ENCODE measurements around the gene TRIM43B.
"Not testable (repeated sequence)": the region's sequence is repeated elsewhere in the genome, so short reads cannot be mapped to it uniquely, and the experiment has no call there.

- TF ChIP-seq CTCF (conservative IDR thresholded peaks at IDR 0.05); ZFX (IDR thresholded peaks at IDR 0.05): not testable (repeated sequence)
Observed at GRCh38 chr2:95514226-95514625, 29.7 kb upstream of the TRIM43B start.
